ENCODE measurements around the gene THRB.

The THRB gene

GRCh38 chr3:24487325-24488262 is 7.1 kb downstream of the THRB start:
- no peak for FAIRE-seq
- no peak for DNase-seq (ENCODE audit: insufficient read length, low spot score)

GRCh38 chr3:24485511-24485910 is 9.1 kb downstream of the THRB start:
- no peak for DNase-seq (ENCODE audit: insufficient read length, low spot score)
- no peak for FAIRE-seq
- TF ChIP-seq, protein P1, sequence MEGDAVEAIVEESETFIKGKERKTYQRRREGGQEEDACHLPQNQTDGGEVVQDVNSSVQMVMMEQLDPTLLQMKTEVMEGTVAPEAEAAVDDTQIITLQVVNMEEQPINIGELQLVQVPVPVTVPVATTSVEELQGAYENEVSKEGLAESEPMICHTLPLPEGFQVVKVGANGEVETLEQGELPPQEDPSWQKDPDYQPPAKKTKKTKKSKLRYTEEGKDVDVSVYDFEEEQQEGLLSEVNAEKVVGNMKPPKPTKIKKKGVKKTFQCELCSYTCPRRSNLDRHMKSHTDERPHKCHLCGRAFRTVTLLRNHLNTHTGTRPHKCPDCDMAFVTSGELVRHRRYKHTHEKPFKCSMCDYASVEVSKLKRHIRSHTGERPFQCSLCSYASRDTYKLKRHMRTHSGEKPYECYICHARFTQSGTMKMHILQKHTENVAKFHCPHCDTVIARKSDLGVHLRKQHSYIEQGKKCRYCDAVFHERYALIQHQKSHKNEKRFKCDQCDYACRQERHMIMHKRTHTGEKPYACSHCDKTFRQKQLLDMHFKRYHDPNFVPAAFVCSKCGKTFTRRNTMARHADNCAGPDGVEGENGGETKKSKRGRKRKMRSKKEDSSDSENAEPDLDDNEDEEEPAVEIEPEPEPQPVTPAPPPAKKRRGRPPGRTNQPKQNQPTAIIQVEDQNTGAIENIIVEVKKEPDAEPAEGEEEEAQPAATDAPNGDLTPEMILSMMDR (IDR thresholded peaks at IDR 0.05; ENCODE audit: insufficient read depth, missing control alignments): no peak

More at GRCh38 chr3:24487325-24488262, 7.1 kb downstream of the THRB start:
- TF ChIP-seq, protein P1 (IDR thresholded peaks at IDR 0.05; ENCODE audit: insufficient read depth, missing control alignments): no peak

DNA sequence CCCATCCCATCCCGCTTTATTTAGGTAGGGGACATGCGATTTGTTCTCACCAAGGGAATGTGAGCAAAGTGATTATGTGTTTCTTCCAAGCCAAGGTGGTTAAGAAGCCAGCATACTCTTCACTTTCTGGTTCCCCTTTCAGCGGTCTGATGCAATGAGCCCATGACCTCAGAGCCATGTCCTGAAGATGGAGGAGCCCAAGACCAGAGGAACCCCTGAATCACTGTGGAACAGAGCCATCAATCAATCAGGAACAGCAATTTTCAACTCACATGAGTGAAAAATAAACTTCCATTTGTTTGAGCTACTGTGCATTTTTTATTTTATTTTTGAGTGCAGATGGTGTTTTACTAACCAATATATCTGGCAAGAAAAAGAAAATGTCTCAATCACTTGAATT is 10.8 kb downstream of the THRB start:
- no peak for FAIRE-seq
- no peak for DNase-seq (ENCODE audit: insufficient read length, low spot score)
- TF ChIP-seq, protein P1 (IDR thresholded peaks at IDR 0.05; ENCODE audit: insufficient read depth, missing control alignments): no peak

GRCh38 chr3:24482096-24482705 is 12.4 kb downstream of the THRB start:
- DNase-seq (ENCODE audit: insufficient read length, low spot score) (no peak), FAIRE-seq (no peak)
- TF ChIP-seq, protein P1 (IDR thresholded peaks at IDR 0.05; ENCODE audit: insufficient read depth, missing control alignments): no peak

DNA sequence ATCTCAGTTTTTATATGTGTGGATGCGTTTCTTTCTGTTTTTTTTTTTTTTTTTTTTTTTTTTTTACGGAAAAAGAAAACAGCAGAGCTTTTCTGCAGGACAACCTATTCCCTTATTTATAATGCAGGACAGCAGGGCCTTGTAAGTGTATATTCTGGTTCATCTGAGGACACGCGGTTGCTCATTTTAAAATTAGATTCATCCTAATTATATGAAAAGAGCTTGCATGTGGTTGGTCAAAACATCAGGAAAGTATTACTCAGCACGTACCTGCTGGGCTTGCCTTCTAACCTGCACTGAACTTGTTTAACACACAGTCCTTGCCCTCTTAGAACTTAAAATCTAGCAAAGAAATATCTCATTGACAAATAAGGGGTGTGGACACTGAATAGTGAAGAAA is 13.5 kb downstream of the THRB start:
- FAIRE-seq (no peak), DNase-seq (ENCODE audit: insufficient read length, low spot score) (no peak)
- TF ChIP-seq, protein P1 (IDR thresholded peaks at IDR 0.05; ENCODE audit: insufficient read depth, missing control alignments): no peak

- TF ChIP-seq, protein P1 (IDR thresholded peaks at IDR 0.05; ENCODE audit: insufficient read depth, missing control alignments): no peak
- FAIRE-seq: no peak
- DNase-seq (ENCODE audit: insufficient read length, low spot score): no peak
Observed at GRCh38 chr3:24480497-24480896, 14.2 kb downstream of the THRB start.

DNA sequence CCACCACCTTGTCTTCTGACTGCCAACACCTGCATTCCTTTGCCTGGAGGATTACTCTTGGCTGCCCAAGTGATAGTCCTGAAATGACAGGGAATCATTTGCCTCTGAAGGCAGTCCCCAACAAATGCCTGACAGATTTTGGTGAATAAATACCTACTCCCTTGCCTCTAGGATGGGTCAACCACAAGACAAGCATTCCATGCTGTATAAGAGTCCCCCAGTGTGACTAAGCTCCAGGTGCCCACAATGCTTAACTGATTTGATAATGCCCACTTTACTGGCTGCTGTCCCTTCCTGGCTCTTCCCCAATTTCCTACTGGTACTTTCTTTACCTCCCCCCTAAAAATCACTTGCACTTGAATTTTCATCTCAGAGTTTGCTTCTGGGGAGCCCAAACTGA is 14.8 kb downstream of the THRB start:
- TF ChIP-seq, protein P1 (IDR thresholded peaks at IDR 0.05; ENCODE audit: insufficient read depth, missing control alignments): no peak
- FAIRE-seq: no peak
- no peak for DNase-seq (ENCODE audit: insufficient read length, low spot score)

Measured in D721Med (cell line).